Activated CD8-positive, alpha-beta memory T cell treated with anti-CD3 and anti-CD28 coated beads, Interleukin-2, amount 50 U/mL, for 1 hour (primary cell): ENCODE measurements around the gene SLC26A1.
A peak's percentile ranks its signal among the peaks of the same experiment; 100 is the strongest.
"Not testable (repeated sequence)": the region's sequence is repeated elsewhere in the genome, so short reads cannot be mapped to it uniquely, and the experiment has no call there.

Source experiments
- DNase-seq: peaks from one replicate; pipeline ENCODE4 v3.0.0-alpha.2; 2020; ENCODE audit errors: extremely low read depth

The SLC26A1 gene

GRCh38 chr4:999882-1000425, 6.8 kb upstream of the SLC26A1 start:
- no peak for DNase-seq

DNA sequence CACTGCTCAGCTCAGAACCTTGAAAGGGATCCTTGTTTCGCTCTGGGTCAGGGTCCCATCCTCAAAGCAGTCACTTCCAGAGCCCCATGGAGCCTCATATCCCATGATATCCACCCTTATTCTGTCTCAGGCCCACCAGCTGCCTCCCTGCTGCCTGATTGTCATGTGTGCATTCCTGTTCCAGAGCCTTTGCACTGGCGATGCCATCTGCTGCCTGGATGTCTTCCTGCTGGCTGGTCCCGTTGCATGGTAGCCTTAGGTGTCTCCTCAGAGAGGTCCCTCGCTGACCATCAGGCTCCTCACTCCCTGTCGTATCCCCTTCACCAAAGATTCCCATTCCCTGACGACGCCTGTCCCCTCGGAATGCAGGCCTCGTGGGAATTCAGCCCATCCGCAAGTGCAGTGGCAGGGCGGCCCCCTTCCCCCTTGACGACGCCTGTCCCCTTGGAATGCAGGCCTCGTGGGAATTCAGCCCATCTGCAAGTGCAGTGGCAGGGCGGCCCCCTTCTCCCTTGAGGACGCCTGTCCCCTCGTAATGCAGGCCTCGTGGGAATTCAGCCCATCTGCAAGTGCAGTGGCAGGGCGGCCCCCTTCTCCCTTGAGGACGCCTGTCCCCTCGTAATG, 6.1 kb upstream of the SLC26A1 start:
- not testable (repeated sequence) for DNase-seq

GRCh38 chr4:998096-998691, 5.0 kb upstream of the SLC26A1 start:
- DNase-seq, result no peak

DNA sequence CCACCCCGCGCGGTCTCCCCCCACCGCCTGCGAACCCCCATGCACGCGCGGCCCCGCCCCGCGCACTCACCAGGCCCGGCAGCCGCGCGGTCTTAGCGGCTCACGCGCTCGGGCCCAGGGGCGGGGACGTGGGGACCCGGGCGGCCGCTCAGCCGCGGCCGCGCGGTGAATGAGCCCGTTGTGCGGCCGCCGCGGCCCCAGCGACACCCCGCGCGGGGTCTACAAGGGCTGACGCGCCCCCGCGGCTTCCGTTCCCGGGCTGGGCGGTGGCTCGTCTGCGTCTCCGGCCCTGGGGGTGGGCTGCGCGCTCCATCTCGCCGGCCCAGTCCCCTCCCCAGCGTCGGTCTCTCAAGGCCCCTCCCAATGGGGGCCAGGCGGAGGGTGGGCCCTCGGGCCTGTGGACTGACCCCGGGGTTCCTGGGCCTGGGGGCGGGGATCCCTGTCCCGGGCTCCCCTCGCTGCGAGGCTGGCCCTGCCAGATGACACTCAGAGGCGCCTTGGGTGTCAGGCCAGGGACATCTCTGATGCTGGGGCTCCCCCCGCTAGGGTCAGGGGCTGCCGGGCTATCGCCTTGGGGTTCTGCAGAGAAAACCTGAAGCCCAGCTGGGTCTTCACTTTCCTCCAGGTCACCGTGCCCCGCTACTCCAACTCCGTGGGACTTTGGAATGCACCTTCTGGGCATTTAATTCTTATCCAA, 4.3 kb upstream of the SLC26A1 start:
- no peak for DNase-seq

- DNase-seq, result no peak
Measured at GRCh38 chr4:996997-997374, 3.8 kb upstream of the SLC26A1 start.

- DNase-seq, result no peak
Measured at GRCh38 chr4:996030-996996, 3.1 kb upstream of the SLC26A1 start.

- no peak for DNase-seq
Measured at GRCh38 chr4:995311-996026, 2.3 kb upstream of the SLC26A1 start.

- DNase-seq, result no peak
Measured at GRCh38 chr4:992297-993110, 700 bp downstream of the SLC26A1 start.

DNA sequence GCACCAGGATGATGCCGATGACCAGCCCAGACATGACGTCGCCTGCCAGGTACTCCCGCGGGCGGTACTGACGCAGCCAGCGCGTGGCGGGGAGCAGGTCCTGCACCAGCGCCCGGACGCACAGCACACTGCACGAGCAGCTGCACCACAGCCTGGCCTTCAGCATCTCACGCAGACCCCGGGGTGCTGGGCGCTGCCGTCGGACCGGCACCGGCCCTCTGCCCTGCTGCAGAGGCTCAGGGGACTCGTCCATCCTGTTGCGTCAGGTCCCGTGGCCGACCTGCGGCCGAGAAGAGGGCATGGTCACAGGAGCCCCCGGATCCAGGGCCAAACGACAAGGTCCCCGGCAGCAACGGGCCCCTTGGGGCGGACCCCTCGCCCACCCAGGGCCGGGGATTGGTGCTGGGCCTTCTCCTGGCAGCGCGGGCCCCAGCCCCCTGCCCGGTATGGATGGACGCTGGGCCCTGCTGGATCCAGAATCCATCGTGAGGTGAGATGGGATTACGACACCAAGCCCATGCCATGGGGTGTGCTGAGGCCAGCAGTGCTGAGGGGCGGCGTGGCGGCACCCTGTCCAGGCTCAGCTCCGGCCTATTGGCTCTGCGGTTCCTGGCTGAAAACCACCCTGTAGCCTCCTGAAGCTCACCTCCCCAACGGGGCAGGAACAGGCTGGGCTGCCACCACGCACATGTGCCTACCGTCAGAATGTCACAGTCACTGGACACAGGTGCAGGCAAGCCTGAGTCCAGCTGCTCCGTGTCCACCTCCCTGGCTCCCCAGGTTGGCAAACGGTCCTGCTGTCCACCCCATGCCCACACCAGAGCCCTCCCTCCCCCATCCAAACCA, 1.5 kb downstream of the SLC26A1 start:
- no peak for DNase-seq

DNA sequence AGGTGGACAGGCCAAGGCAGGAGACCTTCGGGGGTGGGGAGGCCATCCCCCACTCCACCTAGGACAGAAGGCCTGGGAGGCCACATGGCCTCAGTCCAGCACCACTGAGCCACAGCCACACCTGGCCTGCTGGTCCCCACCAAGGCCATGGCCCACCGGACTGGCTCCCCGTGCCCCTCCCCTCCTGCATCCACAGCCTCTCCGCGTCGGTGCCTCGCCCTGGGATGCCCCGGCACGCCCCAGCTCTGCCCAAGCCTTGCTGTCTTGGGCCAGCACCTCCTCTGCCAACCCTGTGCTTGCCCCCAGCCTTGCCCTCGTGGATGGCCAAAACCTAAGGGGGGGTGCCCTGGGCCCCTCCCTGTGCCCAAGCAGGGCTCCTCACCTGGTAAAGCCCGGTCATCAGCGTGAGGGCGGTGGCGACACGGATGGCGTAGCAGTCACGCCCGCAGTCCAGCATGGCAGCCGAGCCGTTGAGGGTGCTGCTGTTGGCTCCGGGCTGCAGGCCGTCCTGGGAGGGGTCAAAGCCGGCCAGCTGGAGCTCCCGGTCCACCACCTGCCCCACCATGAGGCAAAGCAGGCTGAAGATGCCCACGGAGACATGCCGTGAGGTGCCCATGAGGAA, 2.3 kb downstream of the SLC26A1 start:
- no peak for DNase-seq

DNA sequence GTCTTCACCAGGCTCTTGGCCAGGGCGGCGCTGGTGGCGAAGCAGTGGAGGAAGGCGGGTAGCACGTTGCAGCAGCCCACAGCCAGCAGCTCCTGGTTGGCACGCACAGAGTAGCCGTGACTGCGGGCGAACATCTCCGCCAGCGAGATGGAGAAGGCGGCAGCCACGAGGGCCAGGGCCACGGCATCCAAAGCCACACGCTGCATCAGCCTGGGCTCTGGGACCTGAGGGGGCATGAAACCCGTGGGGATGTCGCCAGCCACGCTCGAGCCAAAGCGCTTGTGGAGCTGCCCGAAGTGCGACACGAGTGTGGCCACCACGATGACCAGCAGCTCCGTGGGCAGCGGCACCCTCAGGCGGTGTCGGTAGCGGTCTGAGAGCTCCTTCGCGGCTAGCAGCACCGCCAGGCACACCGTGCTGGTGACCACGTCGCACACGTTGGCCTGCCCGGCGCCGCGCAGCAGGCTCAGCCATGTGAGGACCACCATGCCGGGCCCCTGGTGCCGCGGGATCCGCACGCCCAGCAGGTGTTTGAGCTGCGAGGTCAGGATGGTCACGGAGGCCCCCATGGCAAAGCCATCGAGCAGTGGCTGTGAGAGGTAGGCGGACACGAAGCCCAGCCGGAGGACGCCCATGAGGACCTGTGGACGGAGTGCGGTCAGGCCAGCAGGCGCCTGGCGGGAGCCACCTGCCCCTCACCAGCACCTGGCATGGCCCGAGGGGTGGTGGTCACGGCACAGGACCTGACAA, 3.3 kb downstream of the SLC26A1 start:
- no peak for DNase-seq

DNA sequence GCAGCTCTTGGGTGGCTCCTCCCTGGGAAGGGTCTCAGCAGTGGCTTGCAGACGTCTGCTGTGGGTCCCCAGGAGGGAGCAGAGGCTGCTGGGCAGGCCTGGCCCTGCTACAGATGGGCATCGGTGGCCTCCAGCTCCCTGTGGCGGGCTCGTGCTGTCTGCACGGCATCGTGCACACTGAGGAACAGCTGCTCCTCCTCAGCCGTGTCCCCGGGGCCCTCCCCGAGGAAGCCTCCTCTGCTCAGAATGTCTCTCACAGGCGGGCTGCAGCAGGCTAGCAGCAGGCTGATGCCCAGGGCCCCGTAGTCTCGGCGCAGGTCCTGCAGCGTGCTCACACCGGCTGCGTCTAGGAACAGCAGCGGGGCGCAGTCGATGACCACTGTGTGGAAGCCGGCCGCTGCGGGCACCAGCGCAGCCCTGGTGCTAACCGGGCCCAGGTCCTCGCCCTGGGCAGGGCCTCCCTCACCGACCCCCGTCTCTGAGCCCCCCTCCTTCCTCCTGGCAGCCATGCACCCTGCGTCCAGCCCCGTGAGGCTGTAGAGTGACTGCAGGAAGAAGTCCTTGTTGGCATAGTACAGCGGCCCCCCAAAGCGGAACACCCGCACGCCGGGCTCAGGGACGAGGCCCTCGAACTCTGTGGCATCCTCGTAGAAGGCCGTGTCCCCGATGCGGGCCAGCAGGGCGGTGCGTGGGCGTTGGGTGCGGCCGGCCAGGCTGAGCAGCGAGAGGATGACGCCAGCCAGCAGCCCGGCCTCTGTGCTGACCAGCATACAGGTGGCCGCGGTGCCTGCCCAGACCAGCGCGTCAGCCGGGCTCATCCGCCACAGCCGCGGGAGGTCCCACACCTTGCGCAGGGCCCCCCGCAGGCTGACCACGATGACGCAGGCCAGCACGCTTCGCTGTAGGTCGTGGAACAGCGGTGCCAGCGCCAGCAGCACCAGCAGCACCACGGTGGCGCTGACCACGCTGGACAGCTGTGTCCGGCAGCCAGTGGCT, 4.2 kb downstream of the SLC26A1 start:
- no peak for DNase-seq

DNA sequence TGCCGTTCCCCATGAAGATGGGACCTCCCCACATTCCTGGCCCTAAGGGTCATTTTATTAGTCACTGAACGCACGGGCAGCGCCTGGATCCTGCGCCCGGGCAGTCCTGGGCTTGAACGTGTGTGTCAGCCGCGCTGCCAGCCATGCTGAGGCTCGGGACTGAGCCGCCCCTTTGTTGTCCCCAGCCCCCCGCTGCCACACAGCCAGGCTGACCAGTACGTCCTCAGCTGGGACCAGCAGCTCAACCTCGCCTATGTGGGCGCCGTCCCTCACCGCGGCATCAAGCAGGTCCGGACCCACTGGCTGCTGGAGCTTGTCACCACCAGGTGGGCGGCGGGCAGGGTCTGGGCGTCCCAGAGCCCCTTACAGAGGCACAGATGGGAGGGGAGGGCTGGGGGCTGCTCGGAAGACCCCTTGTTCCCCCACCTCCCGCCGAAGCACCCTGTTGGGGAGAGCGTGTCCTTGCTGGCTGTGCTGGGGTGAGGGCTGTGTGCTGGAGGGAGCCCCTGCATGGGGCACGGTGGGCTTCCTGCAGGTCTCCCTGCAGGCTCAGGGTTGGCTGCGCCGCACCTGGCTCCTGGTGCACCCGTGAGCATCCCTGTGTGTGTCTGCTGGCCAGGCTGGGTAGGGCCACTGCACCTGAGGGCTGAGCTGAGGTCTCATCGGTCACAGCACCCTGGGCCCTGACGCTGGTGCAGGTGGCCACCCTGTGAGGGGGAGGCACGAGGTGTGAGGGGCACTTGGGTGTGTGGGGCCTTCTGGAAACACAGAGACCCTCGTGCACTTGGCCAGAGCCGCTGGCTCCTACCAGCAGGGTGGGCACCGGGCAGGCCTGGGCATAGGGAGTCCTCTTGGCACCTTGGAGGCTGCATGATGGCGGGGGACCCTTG, 5.3 kb downstream of the SLC26A1 start:
- DNase-seq, result no peak

DNA sequence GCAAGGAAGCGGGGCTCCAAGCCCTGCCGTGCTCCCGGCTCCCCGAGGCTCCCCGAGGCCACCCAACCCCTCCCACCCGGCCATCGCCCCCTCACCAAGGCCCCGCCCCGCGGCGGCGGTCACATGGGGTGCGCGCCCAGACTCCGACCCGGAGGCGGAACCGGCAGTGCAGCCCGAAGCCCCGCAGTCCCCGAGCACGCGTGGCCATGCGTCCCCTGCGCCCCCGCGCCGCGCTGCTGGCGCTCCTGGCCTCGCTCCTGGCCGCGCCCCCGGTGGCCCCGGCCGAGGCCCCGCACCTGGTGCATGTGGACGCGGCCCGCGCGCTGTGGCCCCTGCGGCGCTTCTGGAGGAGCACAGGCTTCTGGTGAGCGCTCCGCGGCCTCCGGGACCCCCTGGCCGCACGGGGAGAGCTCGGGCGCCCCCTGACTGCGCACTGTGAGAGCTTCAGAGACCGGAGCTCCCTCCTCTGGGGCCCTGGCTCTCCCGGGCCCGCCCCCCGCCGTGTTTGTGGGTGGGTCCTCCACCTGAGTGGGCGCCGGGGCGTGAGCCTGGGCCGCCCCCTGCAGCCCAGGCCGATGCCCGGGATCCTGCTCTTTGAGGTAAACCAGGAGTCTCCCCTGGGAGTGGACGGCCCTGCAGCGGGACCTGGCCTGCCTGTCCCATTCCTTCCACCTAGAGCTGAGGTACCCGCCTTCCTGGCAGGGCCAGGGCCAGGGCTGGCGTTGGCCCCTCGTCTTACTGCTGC, 6.2 kb downstream of the SLC26A1 start, which contains the start of gene IDUA:
Gene IDUA, plus strand, starts transcription at position 166 of the 745 bp plus-strand sequence. Its CDS starts 41 bp downstream, at position 207.
- DNase-seq, result peak; percentile 61

DNA sequence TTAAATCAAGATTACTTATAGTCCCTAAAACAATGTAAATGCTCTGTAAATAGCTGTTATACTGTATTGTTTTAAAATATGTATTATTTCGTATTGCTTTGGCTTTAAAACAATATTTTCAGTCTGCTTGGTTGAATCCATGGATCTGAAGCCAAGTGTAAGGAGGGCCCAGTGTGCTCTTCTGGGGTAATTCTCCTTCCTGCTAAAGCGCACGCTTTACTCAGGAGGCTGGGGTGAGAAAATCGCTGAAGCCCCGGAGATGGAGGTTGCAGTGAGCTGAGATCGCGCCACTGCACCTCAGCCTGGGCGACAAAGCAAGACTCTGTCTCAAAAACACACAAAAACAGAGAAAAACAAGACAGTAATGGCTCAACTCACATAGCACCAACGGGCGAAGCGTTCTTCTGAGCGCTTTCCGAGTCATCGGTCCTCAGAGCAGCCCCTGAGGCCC, 6.8 kb downstream of the SLC26A1 start:
- DNase-seq, result no peak
